HG03039 (cell line): ENCODE data around the gene UGT2B11.
"Not testable (repeated sequence)": the region's sequence is repeated elsewhere in the genome, so short reads cannot be mapped to it uniquely, and the experiment has no call there.

Experiments used
- ATAC-seq: cut with Tn5 transposase; IDR thresholded peaks from one replicate; pipeline ENCODE4 v1.9.1; 2021; ENCODE audit warnings: mild to moderate bottlenecking, moderate library complexity; ENCODE audit not compliant: unreplicated experiment

Gene UGT2B11

GRCh38 chr4:69214716-69215115, at the start of gene UGT2B11:
Gene UGT2B11 (minus strand): TSS chr4:69214748. CDS start chr4:69214722, 26 bp downstream.
- no peak for ATAC-seq

GRCh38 chr4:69253147-69253772, 38.7 kb upstream of the UGT2B11 start:
- ATAC-seq, result not testable (repeated sequence)

GRCh38 chr4:69250884-69251283, 36.3 kb upstream of the UGT2B11 start:
- not testable (repeated sequence) for ATAC-seq

- ATAC-seq, result not testable (repeated sequence)
Measured at GRCh38 chr4:69242562-69243240, 28.2 kb upstream of the UGT2B11 start.

GRCh38 chr4:69241746-69242145, 27.2 kb upstream of the UGT2B11 start:
- ATAC-seq, result not testable (repeated sequence)

GRCh38 chr4:69240787-69241186, 26.2 kb upstream of the UGT2B11 start:
- not testable (repeated sequence) for ATAC-seq

GRCh38 chr4:69239557-69240168, 25.1 kb upstream of the UGT2B11 start:
- no peak for ATAC-seq

- ATAC-seq, result no peak
Measured at GRCh38 chr4:69239092-69239491, 24.5 kb upstream of the UGT2B11 start.

GRCh38 chr4:69224891-69225290, 10.3 kb upstream of the UGT2B11 start:
- ATAC-seq, result no peak

- not testable (repeated sequence) for ATAC-seq
Measured at GRCh38 chr4:69223277-69223676, 8.7 kb upstream of the UGT2B11 start.

GRCh38 chr4:69218491-69218890, 3.9 kb upstream of the UGT2B11 start:
- ATAC-seq, result not testable (repeated sequence)

GRCh38 chr4:69210911-69211310, 3.6 kb downstream of the UGT2B11 start:
- no peak for ATAC-seq

GRCh38 chr4:69198506-69198905, 16.0 kb downstream of the UGT2B11 start:
- ATAC-seq, result not testable (repeated sequence)

GRCh38 chr4:69196209-69196965, 18.2 kb downstream of the UGT2B11 start:
- no peak for ATAC-seq

- ATAC-seq, result no peak
Measured at GRCh38 chr4:69194166-69194565, 20.4 kb downstream of the UGT2B11 start.

GRCh38 chr4:69191905-69192304, 22.6 kb downstream of the UGT2B11 start:
- not testable (repeated sequence) for ATAC-seq

GRCh38 chr4:69190621-69191020, 23.9 kb downstream of the UGT2B11 start:
- not testable (repeated sequence) for ATAC-seq

- ATAC-seq, result not testable (repeated sequence)
Measured at GRCh38 chr4:69181519-69182169, 32.9 kb downstream of the UGT2B11 start.

GRCh38 chr4:69179817-69180216, 34.7 kb downstream of the UGT2B11 start:
- not testable (repeated sequence) for ATAC-seq

GRCh38 chr4:69178751-69179205, 35.8 kb downstream of the UGT2B11 start:
- ATAC-seq, result not testable (repeated sequence)
